CD4-positive, alpha-beta T cell treated with Interleukin-17A for 4 hours (primary cell): ENCODE measurements around the gene ITGB6.
A peak's percentile ranks its signal among the peaks of the same experiment; 100 is the strongest.
"Not testable (repeated sequence)": the region's sequence is repeated elsewhere in the genome, so short reads cannot be mapped to it uniquely, and the experiment has no call there.

Source experiments
- DNase-seq: peaks from one replicate; pipeline ENCODE4 v3.0.0-alpha.2; 2020; ENCODE audit warnings: mixed read lengths

ITGB6 gene

GRCh38 chr2:160181146-160181836 is 18.8 kb downstream of the ITGB6 start:
- peak; percentile 58 for DNase-seq

- DNase-seq, result not testable (repeated sequence)
Observed at GRCh38 chr2:160180690-160181089, 19.4 kb downstream of the ITGB6 start.

- DNase-seq, result no peak
Observed at GRCh38 chr2:160180172-160180571, 19.9 kb downstream of the ITGB6 start.

- DNase-seq, result no peak
Observed at GRCh38 chr2:160175169-160176134, 24.6 kb downstream of the ITGB6 start.

GRCh38 chr2:160174322-160174721 is 25.8 kb downstream of the ITGB6 start:
- no peak for DNase-seq

- DNase-seq, result no peak
Observed at GRCh38 chr2:160169988-160170387, 30.1 kb downstream of the ITGB6 start.

GRCh38 chr2:160169471-160169870 is 30.6 kb downstream of the ITGB6 start:
- DNase-seq, result no peak

- DNase-seq, result no peak
Observed at GRCh38 chr2:160168878-160169277, 31.2 kb downstream of the ITGB6 start.

GRCh38 chr2:160167089-160167740 is 32.9 kb downstream of the ITGB6 start:
- DNase-seq, result no peak

GRCh38 chr2:160165996-160166395 is 34.1 kb downstream of the ITGB6 start:
- DNase-seq, result no peak

GRCh38 chr2:160165081-160165480 is 35.0 kb downstream of the ITGB6 start:
- DNase-seq, result no peak

GRCh38 chr2:160157861-160158829 is 41.9 kb downstream of the ITGB6 start:
- DNase-seq, result no peak

- DNase-seq, result no peak
Observed at GRCh38 chr2:160156665-160157064, 43.4 kb downstream of the ITGB6 start.

- no peak for DNase-seq
Observed at GRCh38 chr2:160156100-160156499, 44.0 kb downstream of the ITGB6 start.

GRCh38 chr2:160148419-160148818 is 51.7 kb downstream of the ITGB6 start:
- not testable (repeated sequence) for DNase-seq

- DNase-seq, result no peak
Observed at GRCh38 chr2:160145471-160145870, 54.6 kb downstream of the ITGB6 start.

- DNase-seq, result no peak
Observed at GRCh38 chr2:160144280-160144990, 55.6 kb downstream of the ITGB6 start.

GRCh38 chr2:160142472-160142871 is 57.6 kb downstream of the ITGB6 start:
- DNase-seq, result no peak

- no peak for DNase-seq
Observed at GRCh38 chr2:160141912-160142311, 58.2 kb downstream of the ITGB6 start.

- DNase-seq, result no peak
Observed at GRCh38 chr2:160141419-160141818, 58.7 kb downstream of the ITGB6 start.

- no peak for DNase-seq
Observed at GRCh38 chr2:160140471-160140870, 59.6 kb downstream of the ITGB6 start.

GRCh38 chr2:160139991-160140390 is 60.1 kb downstream of the ITGB6 start:
- no peak for DNase-seq
